Ishikawa (cell line): ENCODE results near the gene HSPB6.
A peak's percentile ranks its signal among the peaks of the same experiment; 100 is the strongest.

ENCODE experiments used
- CEBPB ChIP-seq: IDR thresholded peaks from 2 replicates; pipeline ENCODE4 v1.6.1; 2012
- CREB1 ChIP-seq: IDR thresholded peaks from 2 replicates; pipeline ENCODE4 v1.6.1; 2012; ENCODE audit warnings: low read depth
- EGR1 ChIP-seq: IDR thresholded peaks from 2 replicates; pipeline ENCODE4 v1.6.1; 2012
- EP300 ChIP-seq: IDR thresholded peaks from 2 replicates; pipeline ENCODE4 v1.6.1; 2012; ENCODE audit warnings: borderline replicate concordance
- FOXM1 ChIP-seq: IDR thresholded peaks from 2 replicates; pipeline ENCODE4 v1.6.1; 2012; ENCODE audit warnings: low read depth, borderline replicate concordance
- MAX ChIP-seq: IDR thresholded peaks from 2 replicates; pipeline ENCODE4 v1.6.1; 2012
- NFIC ChIP-seq: IDR thresholded peaks from 2 replicates; pipeline ENCODE4 v1.6.1; 2012
- RAD21 ChIP-seq: IDR thresholded peaks from 2 replicates; pipeline ENCODE4 v1.6.1; 2012; ENCODE audit warnings: low read depth
- REST ChIP-seq: IDR thresholded peaks from 2 replicates; pipeline ENCODE4 v1.6.1; 2012; ENCODE audit warnings: low read depth, mild to moderate bottlenecking
- TAF1 ChIP-seq: IDR thresholded peaks from 2 replicates; pipeline ENCODE4 v1.6.1; 2012; ENCODE audit warnings: low read depth, mild to moderate bottlenecking
- TCF12 ChIP-seq: IDR thresholded peaks from 2 replicates; pipeline ENCODE4 v1.6.1; 2012; ENCODE audit warnings: low read depth
- TEAD4 ChIP-seq: IDR thresholded peaks from 2 replicates; pipeline ENCODE4 v1.6.1; 2012
- USF1 ChIP-seq: IDR thresholded peaks from 2 replicates; pipeline ENCODE4 v1.6.1; 2012
- YY1 ChIP-seq: IDR thresholded peaks from 2 replicates; pipeline ENCODE4 v1.6.1; 2012; ENCODE audit warnings: low read depth
- ZBTB7A ChIP-seq: IDR thresholded peaks from 2 replicates; pipeline ENCODE4 v1.6.1; 2012; ENCODE audit warnings: low read depth

HSPB6 gene

GRCh38 chr19:35775298-35776101, 18.7 kb upstream of the HSPB6 start, which contains the start of gene ARHGAP33:
ARHGAP33 (plus strand) TSS chr19:35775564; CDS start chr19:35775659, 95 bp downstream.
- TF ChIP-seq YY1 = peak; percentile 76
- no peak for TF ChIP-seq TEAD4

GRCh38 chr19:35775046-35775297, 18.1 kb upstream of the HSPB6 start:
- TF ChIP-seq NFIC (no peak), ZBTB7A (no peak; the same call in 1 of the 2 replicates), USF1 (no peak), TCF12 (no peak), TAF1 (no peak), RAD21 (no peak), CEBPB (no peak), TEAD4 (no peak), CREB1 (no peak), MAX (no peak), FOXM1 (no peak)

- TF ChIP-seq EGR1 (no peak), NFIC (no peak), ZBTB7A (0 out of 2 replicates have a peak, but pooled peaks have one; percentile 29)
Measured at GRCh38 chr19:35774274-35775045, 17.6 kb upstream of the HSPB6 start.

GRCh38 chr19:35773020-35773806, 16.4 kb upstream of the HSPB6 start:
- TF ChIP-seq CREB1 = no peak
- no peak for TF ChIP-seq TAF1
- no peak for TF ChIP-seq USF1
- TF ChIP-seq YY1 = no peak
- TF ChIP-seq FOXM1 = no peak
- TF ChIP-seq CEBPB = no peak

GRCh38 chr19:35768082-35768421, 11.2 kb upstream of the HSPB6 start:
- TF ChIP-seq TEAD4 = no peak
- TF ChIP-seq ZBTB7A = no peak
- TF ChIP-seq REST = no peak
- no peak for TF ChIP-seq USF1
- no peak for TF ChIP-seq CREB1
- TF ChIP-seq EP300 = no peak
- TF ChIP-seq TCF12 = no peak
- no peak for TF ChIP-seq TAF1
- no peak for TF ChIP-seq MAX
- no peak for TF ChIP-seq CEBPB
- TF ChIP-seq FOXM1 = no peak
- TF ChIP-seq EGR1 = no peak
- TF ChIP-seq NFIC = no peak; the same call in 1 of the 2 replicates
- no peak for TF ChIP-seq RAD21
- no peak for TF ChIP-seq YY1

- TF ChIP-seq EGR1 (0 out of 2 replicates have a peak, but pooled peaks have one; percentile 18), RAD21 (peak; percentile 19; the same call in 1 of the 2 replicates), REST (no peak), EP300 (no peak), TAF1 (no peak), TCF12 (peak; percentile 62; the same call in 1 of the 2 replicates), NFIC (peak; percentile 33), TEAD4 (no peak), YY1 (no peak), FOXM1 (no peak), CREB1 (no peak), ZBTB7A (no peak; the same call in 1 of the 2 replicates), USF1 (no peak), CEBPB (no peak), MAX (peak; percentile 48)
Measured at GRCh38 chr19:35767288-35768081, 10.7 kb upstream of the HSPB6 start.
